ENCODE results near the gene ZDHHC18.
"Not testable (repeated sequence)": the region's sequence is repeated elsewhere in the genome, so short reads cannot be mapped to it uniquely, and the experiment has no call there.

DNA sequence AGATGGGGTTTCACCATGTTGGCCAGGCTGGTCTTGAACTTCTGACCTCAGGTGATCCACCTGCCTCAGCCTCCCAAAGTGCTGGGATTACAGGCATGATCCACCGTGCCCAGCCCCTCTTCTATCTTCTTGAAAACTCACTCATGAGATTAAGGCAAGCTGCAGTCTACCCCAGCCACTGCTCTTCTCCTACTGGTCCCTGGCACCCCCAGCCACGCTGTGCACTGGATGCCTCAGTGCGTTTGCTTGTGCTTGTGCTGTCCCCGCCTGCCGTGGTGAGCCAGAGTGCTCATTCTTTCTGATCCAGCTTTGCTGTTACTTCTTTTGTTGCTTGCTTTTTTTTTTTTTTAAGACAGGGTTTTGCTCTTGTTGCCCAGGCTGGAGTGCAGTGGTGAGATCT, 11.2 kb downstream of the ZDHHC18 start:
- TF ChIP-seq, protein P1, sequence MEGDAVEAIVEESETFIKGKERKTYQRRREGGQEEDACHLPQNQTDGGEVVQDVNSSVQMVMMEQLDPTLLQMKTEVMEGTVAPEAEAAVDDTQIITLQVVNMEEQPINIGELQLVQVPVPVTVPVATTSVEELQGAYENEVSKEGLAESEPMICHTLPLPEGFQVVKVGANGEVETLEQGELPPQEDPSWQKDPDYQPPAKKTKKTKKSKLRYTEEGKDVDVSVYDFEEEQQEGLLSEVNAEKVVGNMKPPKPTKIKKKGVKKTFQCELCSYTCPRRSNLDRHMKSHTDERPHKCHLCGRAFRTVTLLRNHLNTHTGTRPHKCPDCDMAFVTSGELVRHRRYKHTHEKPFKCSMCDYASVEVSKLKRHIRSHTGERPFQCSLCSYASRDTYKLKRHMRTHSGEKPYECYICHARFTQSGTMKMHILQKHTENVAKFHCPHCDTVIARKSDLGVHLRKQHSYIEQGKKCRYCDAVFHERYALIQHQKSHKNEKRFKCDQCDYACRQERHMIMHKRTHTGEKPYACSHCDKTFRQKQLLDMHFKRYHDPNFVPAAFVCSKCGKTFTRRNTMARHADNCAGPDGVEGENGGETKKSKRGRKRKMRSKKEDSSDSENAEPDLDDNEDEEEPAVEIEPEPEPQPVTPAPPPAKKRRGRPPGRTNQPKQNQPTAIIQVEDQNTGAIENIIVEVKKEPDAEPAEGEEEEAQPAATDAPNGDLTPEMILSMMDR (IDR thresholded peaks at IDR 0.05), result not testable (repeated sequence)
- TF ChIP-seq POLR2A (IDR thresholded peaks at IDR 0.05), result not testable (repeated sequence)
